GM23338 (cell line): ENCODE measurements around the gene JARID2. TPM values are rescaled to one million over a fixed set of nuclear protein-coding genes. Genes with fewer than 3 reads are reported as not detected.
A peak's percentile ranks its signal among the peaks of the same experiment; 100 is the strongest.

Experiments used
- ATAC-seq: fragments of 200-7000 bp; cut with Tn5 transposase; 3 replicates; pipeline ENCODE4 v1.9.1; 2020
- DNase-seq: peaks from one replicate; pipeline ENCODE4 v3.0.0-alpha.2; 2015; ENCODE audit warnings: low spot score
- H2AFZ ChIP-seq: fragments of 200-600 bp; sonication (generic); 2 replicates; pipeline ENCODE4 v1.8.0; 2016; ENCODE audit warnings: antibody characterized with exemption, mild to moderate bottlenecking, moderate library complexity
- H3F3A ChIP-seq: fragments of 200-600 bp; sonication (generic); replicated peaks from 2 replicates; pipeline ENCODE4 v1.8.0; 2017; ENCODE audit warnings: antibody characterized with exemption, mixed run types, low read depth
- H3K27ac ChIP-seq: fragments of 200-600 bp; sonication (generic); 2 replicates; pipeline ENCODE4 v1.6.1; 2016; ENCODE audit warnings: low read depth
- H3K27me3 ChIP-seq: fragments of 200-600 bp; sonication (generic); 2 replicates; pipeline ENCODE4 v1.8.0; 2016; ENCODE audit warnings: mild to moderate bottlenecking, mixed run types, moderate library complexity; ENCODE audit not compliant: insufficient read depth
- H3K36me3 ChIP-seq: fragments of 200-600 bp; sonication (generic); 2 replicates; pipeline ENCODE4 v1.8.0; 2016; ENCODE audit warnings: mild to moderate bottlenecking; ENCODE audit not compliant: insufficient read depth
- H3K4me1 ChIP-seq: fragments of 200-600 bp; sonication (generic); 2 replicates; pipeline ENCODE4 v1.8.0; 2016; ENCODE audit warnings: mild to moderate bottlenecking, moderate library complexity; ENCODE audit not compliant: insufficient read depth
- H3K4me2 ChIP-seq: fragments of 200-600 bp; sonication (generic); 2 replicates; pipeline ENCODE4 v1.7.1; 2017; ENCODE audit warnings: mixed run types
- H3K4me3 ChIP-seq: fragments of 200-600 bp; sonication (generic); 2 replicates; pipeline ENCODE4 v1.6.1; 2016; ENCODE audit warnings: mixed run types
- H3K79me2 ChIP-seq: fragments of 200-600 bp; sonication (generic); replicated peaks from 2 replicates; pipeline ENCODE4 v1.8.0; 2017; ENCODE audit warnings: mild to moderate bottlenecking; ENCODE audit not compliant: insufficient read depth
- H3K9me2 ChIP-seq: fragments of 200-600 bp; sonication (generic); 2 replicates; pipeline ENCODE4 v1.8.0; 2017; ENCODE audit not compliant: insufficient read depth
- H4K20me1 ChIP-seq: fragments of 200-600 bp; sonication (generic); replicated peaks from 2 replicates; pipeline ENCODE4 v1.8.0; 2017; ENCODE audit warnings: mild to moderate bottlenecking; ENCODE audit not compliant: insufficient read depth
- H3K27ac Mint-ChIP-seq: 2 replicates; pipeline ENCODE4 v1.8.0; 2020; ENCODE audit warnings: inconsistent platforms, mild to moderate bottlenecking, moderate library complexity, mixed read lengths
- H3K27me3 Mint-ChIP-seq: 3 replicates; pipeline ENCODE4 v1.8.0; 2022; ENCODE audit warnings: low read depth, mild to moderate bottlenecking, moderate library complexity, mixed read lengths, inconsistent platforms; ENCODE audit not compliant: insufficient read depth, poor library complexity
- H3K36me3 Mint-ChIP-seq: 3 replicates; pipeline ENCODE4 v1.8.0; 2021; ENCODE audit warnings: low read depth, mild to moderate bottlenecking, inconsistent platforms, moderate library complexity, mixed read lengths
- H3K4me1 Mint-ChIP-seq: 3 replicates; pipeline ENCODE4 v1.8.0; 2020; ENCODE audit warnings: mild to moderate bottlenecking, inconsistent platforms, mixed read lengths
- H3K4me3 Mint-ChIP-seq: 3 replicates; pipeline ENCODE4 v1.8.0; 2021; ENCODE audit warnings: moderate library complexity, mild to moderate bottlenecking, inconsistent platforms, mixed read lengths
- H3K9me3 Mint-ChIP-seq: 3 replicates; pipeline ENCODE4 v1.8.0; 2020; ENCODE audit warnings: moderate library complexity, mild to moderate bottlenecking, inconsistent platforms, mixed read lengths
- CREB1 ChIP-seq: fragments of 250-450 bp; sonication (Bioruptor Pico); IDR thresholded peaks from 2 replicates; pipeline ENCODE4 v1.5.0; 2020; ENCODE audit warnings: low read depth, mild to moderate bottlenecking, moderate library complexity
- EZH2 ChIP-seq: fragments of 200-600 bp; sonication (generic); IDR thresholded peaks from one replicate; pipeline ENCODE4 v1.8.0; 2017; ENCODE audit warnings: antibody characterized with exemption, mild to moderate bottlenecking, low read depth; ENCODE audit not compliant: unreplicated experiment
- EZH2phosphoT487 ChIP-seq: fragments of 200-600 bp; sonication (generic); IDR thresholded peaks from one replicate; pipeline ENCODE4 v1.8.1; 2018; ENCODE audit warnings: antibody characterized with exemption; ENCODE audit not compliant: unreplicated experiment
- NANOG ChIP-seq: IDR thresholded peaks from 2 replicates; pipeline ENCODE4 v1.6.1; 2016; ENCODE audit warnings: antibody characterized with exemption, borderline replicate concordance
- POLR2AphosphoS5 ChIP-seq: IDR thresholded peaks from 2 replicates; pipeline ENCODE4 v1.6.1; 2016; ENCODE audit warnings: antibody characterized with exemption, low read depth
- STAT1 ChIP-seq: IDR thresholded peaks from one replicate; pipeline ENCODE4 v1.6.1; 2016; ENCODE audit warnings: antibody characterized with exemption; ENCODE audit not compliant: unreplicated experiment
- ZNF331 ChIP-seq: fragments of 250-450 bp; sonication (Bioruptor Pico); IDR thresholded peaks from 2 replicates; pipeline ENCODE4 v1.5.0; 2020; ENCODE audit warnings: low read depth, mild to moderate bottlenecking, moderate library complexity
- polyA plus RNA-seq: library from polyadenylated mRNA; unstranded; fragments of >200 nt; fragmentation: Nextera tagmentation; extraction: Ambion mirVana; gene quantifications from 2 replicates; pipeline ENCODE4 v1.2.1, GENCODE V29; 2016
- total RNA-seq: library from RNA; depleted of rRNA; stranded (reverse); fragments of >200 nt; shearing (Covaris generic); gene quantifications from 2 replicates; pipeline ENCODE4 v1.2.3, GENCODE V29; 2014
- TF ChIP-seq, protein P1 (sequence below): IDR thresholded peaks from one replicate; pipeline ENCODE4 v1.6.1; 2018; ENCODE audit warnings: antibody characterized with exemption; ENCODE audit not compliant: unreplicated experiment
- TF ChIP-seq, protein P2 (sequence below): IDR thresholded peaks from 2 replicates; pipeline ENCODE4 v1.6.1; 2016; ENCODE audit warnings: antibody characterized with exemption

JARID2 gene
- total and polyA plus RNA-seq, 2 experiments from 2014 or later: 92.8 to 196 TPM

DNA sequence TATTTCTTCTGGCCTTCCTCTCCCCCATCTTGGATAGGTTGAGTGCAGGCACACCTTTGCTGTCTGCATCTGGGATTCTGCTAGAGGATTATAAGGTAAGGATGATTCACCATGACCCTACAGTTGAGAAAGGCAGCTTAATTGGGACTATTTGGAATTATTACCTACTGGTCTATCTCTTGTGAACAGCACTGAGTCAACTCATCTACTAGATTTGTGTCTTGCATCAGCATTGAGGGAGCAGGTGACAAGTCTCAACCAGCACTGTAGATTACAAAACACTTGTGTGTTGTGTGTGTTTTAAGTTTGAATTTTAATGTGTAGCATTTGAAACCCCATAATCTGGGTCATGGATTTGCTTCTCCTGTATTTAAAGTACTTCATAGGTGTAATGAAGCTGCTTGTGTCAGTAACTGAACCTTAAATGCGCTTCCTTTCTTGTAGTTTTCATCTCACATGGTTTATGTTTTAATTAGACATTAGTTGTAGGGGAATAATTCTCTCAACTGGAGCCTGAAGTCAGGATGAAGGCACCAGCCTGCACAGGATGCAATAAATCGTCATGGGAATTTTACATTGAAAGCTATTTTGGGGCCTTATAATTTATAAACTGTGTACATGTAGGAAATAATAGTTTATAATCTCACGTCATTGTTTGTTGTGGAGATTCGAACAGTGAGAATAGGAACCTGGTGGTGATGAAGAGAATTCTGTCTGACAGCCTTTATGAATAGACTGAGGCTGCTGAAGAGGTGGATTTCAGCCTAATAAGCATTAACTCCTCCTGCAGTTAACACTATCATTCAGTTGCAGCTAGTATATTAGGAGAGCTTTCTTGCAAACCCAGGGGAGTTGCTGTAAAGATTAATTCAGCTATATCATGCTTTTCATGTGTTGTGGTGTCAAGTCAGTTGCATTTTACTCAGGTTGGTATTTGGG, 125.1 kb downstream of the JARID2 start:
- H3K27me3 Mint-ChIP-seq: peaks cover 16% of the 10 kb centered on the region
- peaks cover 100% of the 10 kb centered on the region for H3K79me2 ChIP-seq
- DNase-seq (no peak), ATAC-seq (no peak)
- H3K27ac ChIP-seq: no peak overlapping the region
- peaks cover 93% of the 10 kb centered on the region for H3K4me1 ChIP-seq
- no peak overlapping the region; the same call in 2 of the 3 replicates for H3K4me3 Mint-ChIP-seq
- H3K36me3 Mint-ChIP-seq: peaks cover 3% of the 10 kb centered on the region; the same call in 1 of the 3 replicates
- no peaks in the 10 kb centered on the region for H3K9me2 ChIP-seq
- no peaks in the 10 kb centered on the region for H3K9me3 Mint-ChIP-seq
- no peak overlapping the region for H3K4me3 ChIP-seq
- peak overlapping the region; percentile 13; the same call in 1 of the 2 replicates for H3K27ac Mint-ChIP-seq
- peaks cover 34% of the 10 kb centered on the region for H3F3A ChIP-seq
- H2AFZ ChIP-seq: no peak overlapping the region
- peaks cover 98% of the 10 kb centered on the region for H4K20me1 ChIP-seq
- TF ChIP-seq, protein P1, sequence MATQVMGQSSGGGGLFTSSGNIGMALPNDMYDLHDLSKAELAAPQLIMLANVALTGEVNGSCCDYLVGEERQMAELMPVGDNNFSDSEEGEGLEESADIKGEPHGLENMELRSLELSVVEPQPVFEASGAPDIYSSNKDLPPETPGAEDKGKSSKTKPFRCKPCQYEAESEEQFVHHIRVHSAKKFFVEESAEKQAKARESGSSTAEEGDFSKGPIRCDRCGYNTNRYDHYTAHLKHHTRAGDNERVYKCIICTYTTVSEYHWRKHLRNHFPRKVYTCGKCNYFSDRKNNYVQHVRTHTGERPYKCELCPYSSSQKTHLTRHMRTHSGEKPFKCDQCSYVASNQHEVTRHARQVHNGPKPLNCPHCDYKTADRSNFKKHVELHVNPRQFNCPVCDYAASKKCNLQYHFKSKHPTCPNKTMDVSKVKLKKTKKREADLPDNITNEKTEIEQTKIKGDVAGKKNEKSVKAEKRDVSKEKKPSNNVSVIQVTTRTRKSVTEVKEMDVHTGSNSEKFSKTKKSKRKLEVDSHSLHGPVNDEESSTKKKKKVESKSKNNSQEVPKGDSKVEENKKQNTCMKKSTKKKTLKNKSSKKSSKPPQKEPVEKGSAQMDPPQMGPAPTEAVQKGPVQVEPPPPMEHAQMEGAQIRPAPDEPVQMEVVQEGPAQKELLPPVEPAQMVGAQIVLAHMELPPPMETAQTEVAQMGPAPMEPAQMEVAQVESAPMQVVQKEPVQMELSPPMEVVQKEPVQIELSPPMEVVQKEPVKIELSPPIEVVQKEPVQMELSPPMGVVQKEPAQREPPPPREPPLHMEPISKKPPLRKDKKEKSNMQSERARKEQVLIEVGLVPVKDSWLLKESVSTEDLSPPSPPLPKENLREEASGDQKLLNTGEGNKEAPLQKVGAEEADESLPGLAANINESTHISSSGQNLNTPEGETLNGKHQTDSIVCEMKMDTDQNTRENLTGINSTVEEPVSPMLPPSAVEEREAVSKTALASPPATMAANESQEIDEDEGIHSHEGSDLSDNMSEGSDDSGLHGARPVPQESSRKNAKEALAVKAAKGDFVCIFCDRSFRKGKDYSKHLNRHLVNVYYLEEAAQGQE: no peak
- TF ChIP-seq, protein P2, sequence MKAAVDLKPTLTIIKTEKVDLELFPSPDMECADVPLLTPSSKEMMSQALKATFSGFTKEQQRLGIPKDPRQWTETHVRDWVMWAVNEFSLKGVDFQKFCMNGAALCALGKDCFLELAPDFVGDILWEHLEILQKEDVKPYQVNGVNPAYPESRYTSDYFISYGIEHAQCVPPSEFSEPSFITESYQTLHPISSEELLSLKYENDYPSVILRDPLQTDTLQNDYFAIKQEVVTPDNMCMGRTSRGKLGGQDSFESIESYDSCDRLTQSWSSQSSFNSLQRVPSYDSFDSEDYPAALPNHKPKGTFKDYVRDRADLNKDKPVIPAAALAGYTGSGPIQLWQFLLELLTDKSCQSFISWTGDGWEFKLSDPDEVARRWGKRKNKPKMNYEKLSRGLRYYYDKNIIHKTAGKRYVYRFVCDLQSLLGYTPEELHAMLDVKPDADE: no peak
- TF ChIP-seq ZNF331 (CRISPR knock-in tag): no peak
- H3K4me2 ChIP-seq: no peak overlapping the region; the same call in 1 of the 2 replicates
- H3K4me1 Mint-ChIP-seq: peaks cover 29% of the 10 kb centered on the region
- H3K27me3 ChIP-seq: no peaks in the 10 kb centered on the region
- H3K36me3 ChIP-seq: peaks cover 23% of the 10 kb centered on the region

DNA sequence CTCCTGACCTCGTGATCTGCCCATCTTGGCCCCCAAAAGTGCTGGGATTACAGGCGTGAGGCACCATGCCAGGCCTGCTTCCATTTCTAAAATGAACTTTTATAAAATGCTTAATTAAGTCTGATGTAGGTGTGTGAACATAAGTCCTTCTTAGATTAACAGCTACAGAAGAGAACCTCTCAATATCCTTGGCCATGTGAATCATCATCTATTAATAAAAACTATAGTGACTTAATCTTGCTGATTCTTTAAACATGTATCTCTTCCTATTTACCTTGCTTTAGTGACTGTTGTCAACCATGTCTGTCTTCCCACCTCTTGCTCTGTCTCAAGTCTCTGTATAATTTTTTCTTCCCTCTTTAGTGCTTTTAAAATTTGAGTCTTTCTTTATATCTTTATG, 127.1 kb downstream of the JARID2 start:
- Histone ChIP-seq H3F3A (peaks cover 37% of the 10 kb centered on the region), H4K20me1 (peaks cover 100% of the 10 kb centered on the region), H3K27me3 (no peaks in the 10 kb centered on the region), H3K4me3 (no peak overlapping the region), H2AFZ (no peak overlapping the region), H3K27ac (no peak overlapping the region), H3K36me3 (peaks cover 25% of the 10 kb centered on the region), H3K4me1 (peaks cover 95% of the 10 kb centered on the region), H3K79me2 (peaks cover 100% of the 10 kb centered on the region), H3K9me2 (no peaks in the 10 kb centered on the region), H3K4me2 (peak overlapping the region; percentile 52)
- Mint-ChIP-seq H3K27ac (no peak overlapping the region), H3K9me3 (no peaks in the 10 kb centered on the region), H3K4me1 (peaks cover 38% of the 10 kb centered on the region), H3K4me3 (no peak overlapping the region), H3K27me3 (peaks cover 21% of the 10 kb centered on the region), H3K36me3 (peaks cover 15% of the 10 kb centered on the region)
- DNase-seq (no peak), ATAC-seq (no peak)
- TF ChIP-seq EZH2phosphoT487: no peak
- no peak for TF ChIP-seq STAT1
- TF ChIP-seq, protein P2: no peak
- no peak for TF ChIP-seq POLR2AphosphoS5
- no peak for TF ChIP-seq CREB1 (CRISPR knock-in tag)
- no peak for TF ChIP-seq NANOG
- no peak for TF ChIP-seq EZH2
